Epidermal melanocyte (primary cell): ENCODE results near the gene ERI3.
"Not testable (repeated sequence)": the region's sequence is repeated elsewhere in the genome, so short reads cannot be mapped to it uniquely, and the experiment has no call there.

Source experiments
- DNase-seq: peaks from one replicate; pipeline ENCODE4 v3.0.0; 2011; ENCODE audit warnings: low spot score; ENCODE audit not compliant: insufficient read length

Gene ERI3

DNA sequence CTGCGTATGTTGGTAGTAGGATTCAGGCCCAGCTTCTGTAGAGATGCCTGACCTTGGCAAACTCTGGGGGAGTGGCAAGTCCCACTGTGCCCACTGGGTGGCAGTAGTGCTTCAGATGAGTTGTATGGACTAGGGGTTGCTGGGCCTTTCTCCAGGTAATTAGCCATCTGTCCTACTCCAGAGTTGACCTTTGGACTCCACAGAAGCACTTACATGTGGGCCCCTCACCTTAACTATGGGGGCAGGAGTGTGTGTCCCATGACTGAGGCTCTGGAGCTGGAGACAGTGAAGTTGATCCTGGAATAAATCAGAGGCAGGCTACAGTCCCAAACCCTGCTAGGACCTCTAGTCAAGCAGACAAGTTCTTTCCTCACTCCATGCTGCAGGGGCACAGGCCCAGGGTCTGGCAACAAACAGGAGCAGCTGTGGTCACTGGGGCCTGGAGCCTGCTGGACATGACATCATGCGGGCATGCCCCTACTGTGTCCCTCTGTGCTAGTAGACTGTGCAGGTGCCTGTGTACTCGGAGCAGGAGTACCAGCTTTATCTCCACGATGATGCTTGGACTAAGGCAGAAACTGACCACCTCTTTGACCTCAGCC, 137.1 kb downstream of the ERI3 start:
- peak; percentile 58 for DNase-seq

DNA sequence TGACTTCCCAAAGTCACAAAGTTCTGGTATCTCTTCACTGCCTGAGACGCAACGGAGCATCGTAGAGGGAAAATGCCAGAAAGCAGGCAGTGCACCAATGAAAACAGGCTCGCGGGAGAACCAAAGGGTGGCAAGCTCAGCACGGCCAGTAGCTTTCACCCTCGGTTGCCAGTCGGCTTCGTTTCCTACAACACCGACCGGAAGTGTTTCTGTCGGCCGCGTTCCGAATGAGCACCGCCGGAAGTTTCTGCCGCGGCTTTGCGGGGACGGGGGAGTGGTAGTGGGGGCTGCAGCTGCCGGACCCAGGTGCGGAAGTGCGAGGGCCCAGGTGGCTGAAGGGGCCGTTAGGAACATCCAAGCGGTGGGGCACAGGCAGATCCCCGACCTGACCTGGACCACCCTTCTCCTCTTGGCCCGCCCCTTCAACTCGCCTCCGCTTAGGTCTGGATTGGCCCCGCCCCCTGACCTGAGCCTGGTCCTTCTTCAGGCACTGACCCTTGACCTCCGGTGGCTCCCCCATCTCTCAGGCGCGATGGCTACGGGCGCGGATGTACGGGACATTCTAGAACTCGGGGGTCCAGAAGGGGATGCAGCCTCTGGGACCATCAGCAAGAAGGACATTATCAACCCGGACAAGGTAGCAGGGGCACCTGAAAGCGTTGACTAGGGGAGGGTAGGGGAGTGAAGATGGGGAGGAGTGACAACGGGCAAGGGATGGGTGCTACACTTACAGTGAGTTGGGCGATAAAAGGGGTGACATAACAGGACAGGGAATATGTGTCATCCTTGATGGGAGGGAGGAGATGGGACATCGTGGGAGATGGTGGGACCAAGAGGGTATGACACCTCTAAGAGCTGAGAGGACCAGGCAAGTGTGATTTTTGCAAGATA, 141.6 kb downstream of the ERI3 start, which contains the start of gene DMAP1:
DMAP1 (plus strand) TSS at position 250 of the 891 bp plus-strand sequence; CDS start at position 533, 283 bp downstream.
- DNase-seq, result no peak

DNA sequence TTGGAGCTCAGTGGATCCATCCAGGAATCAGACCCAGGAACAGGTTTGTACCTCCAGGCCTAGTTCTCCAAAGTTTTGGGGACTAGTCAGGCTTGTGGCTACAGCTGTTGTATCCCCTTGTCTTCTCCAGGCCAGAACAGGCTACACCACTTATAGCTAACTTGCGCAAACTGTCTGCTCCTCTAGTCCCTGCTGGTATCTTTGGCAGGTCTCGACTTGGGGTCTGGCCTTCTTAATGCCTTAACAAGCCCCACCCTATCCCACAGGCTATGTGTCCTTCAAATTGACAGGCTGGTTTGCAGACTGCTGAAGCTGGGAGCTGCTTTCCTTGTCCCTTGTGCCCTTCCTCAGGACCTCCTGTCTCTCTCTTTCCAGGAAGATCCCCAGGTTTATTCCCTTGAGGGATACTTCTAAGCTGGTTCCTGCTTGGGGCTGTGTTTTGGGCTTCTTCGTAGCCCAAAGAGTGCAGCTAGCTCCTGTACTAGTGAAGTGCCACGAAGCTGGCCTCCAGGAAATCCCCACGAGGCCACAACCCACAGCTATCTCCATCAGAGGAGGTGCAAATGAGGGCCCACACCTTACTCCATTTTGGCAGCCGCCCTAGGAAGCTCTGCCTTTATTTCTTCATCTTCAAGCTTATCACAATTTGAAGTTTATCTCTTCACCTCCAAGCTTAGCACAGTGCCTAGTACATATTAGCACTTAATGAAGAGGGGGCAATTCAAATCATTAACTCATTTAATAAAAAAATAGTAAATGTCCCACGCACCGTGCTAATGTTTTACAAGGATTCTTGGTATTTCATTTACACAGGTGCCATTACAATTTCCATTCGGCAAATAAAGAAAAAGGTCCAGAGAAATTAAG, 142.5 kb downstream of the ERI3 start:
- no peak for DNase-seq

DNA sequence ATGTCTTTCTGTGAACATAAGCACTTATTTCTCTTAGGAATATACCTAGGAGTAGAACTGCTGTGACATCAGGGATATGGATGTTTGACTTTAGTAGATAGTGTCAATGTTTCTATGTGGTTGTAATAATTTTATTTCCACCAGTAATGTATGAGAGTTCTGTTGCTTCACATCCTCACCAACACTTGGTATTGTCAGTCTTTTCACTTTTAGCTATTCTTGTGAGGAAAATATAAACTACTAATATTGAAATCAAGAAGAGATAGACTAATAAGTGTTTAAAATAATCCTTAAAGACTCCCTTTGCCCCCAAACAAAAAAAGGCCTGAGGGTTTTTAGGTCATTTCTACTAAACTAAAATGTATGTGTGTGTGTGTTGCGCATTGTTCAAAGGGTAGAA, 144.5 kb downstream of the ERI3 start:
- DNase-seq, result no peak

DNA sequence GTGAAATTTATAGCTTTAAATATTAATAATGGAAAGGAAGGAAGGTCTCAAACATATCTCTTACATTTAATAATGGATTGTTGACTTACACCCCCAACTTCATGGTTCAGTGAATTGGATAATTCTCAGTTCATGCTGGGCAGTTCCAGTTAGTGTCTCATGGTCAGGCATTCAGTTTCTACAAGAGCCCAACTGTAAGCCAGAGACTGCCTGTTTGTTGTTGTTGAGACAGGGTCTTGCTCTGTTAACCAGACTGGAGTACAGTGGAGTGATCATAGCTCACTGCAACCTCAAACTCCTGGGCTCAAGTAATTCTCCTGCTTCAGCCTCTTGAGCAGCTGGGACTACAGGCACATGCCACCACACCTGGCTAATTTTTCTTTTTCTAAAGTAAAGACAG, 146.8 kb downstream of the ERI3 start:
- DNase-seq, result no peak

DNA sequence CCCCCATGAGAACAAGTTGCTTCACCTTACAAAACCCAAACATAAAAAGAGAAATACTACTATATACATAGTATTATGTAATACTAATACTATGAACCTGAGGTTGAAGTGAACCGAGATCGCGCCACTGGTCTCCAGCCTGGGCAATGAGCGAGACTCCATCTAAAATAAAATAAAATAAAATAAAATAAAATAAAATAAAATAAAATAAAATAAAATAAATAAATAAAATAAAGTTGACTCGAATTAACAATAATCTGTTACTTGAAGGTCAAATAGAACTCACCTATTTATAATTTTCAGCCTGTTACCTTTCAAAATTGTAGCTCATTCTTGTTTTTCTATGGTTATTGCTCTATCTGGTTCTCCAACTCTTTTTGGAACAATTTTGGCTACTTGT, 148.5 kb downstream of the ERI3 start:
- DNase-seq, result not testable (repeated sequence)

DNA sequence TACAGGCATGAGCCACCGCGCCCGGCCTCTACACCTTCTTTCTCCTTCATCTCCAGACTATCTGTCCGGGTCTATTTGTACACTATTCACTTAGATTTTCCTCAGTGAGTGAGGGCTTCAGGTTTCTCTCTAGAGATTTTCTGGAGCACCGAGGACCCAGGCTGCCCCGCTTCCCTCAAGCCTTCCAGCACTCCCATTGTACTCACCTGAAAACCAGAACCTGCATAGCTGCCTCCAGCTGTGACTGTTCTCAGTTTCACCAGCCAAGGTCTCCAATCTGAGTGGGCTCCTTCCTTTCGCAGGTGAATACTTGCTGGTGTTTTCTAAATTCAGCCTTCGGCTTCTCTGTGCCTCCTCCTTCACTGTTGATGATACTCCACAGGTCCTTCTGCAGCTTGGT, 154.7 kb downstream of the ERI3 start:
- DNase-seq, result no peak

DNA sequence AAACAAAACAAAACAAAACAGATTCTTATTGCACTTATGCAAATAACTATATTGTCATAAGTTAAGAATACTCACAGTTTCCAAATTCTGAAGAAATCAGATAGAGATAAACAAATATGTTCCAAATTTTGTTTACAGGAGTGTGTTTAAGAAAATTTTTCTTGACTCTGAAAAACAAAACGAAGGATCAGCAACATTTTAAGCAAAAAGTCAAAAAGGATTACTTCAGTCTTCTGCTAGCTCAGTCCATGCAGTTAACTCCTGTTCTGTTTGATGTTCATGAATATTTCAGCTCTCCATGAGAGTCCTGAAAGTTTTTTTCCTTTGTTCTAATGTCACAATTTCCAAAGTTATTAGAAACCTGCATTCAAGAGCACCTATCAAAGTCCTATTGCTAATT, 180.4 kb downstream of the ERI3 start:
- no peak for DNase-seq
